ENCODE results near the gene ISX.

The ISX gene

GRCh38 chr22:35053060-35053835, 12.7 kb upstream of the ISX start:
- no peak for DNase-seq

- no peak for DNase-seq
Measured at GRCh38 chr22:35054064-35054463, 11.9 kb upstream of the ISX start.

- DNase-seq = no peak
Measured at GRCh38 chr22:35056486-35056885, 9.5 kb upstream of the ISX start.

- DNase-seq = no peak
Measured at GRCh38 chr22:35057155-35057554, 8.8 kb upstream of the ISX start.

- no peak for DNase-seq
Measured at GRCh38 chr22:35059632-35060031, 6.3 kb upstream of the ISX start.

GRCh38 chr22:35064664-35065063, 1.3 kb upstream of the ISX start:
- DNase-seq = no peak

GRCh38 chr22:35065183-35065582, 775 bp upstream of the ISX start:
- DNase-seq = no peak

GRCh38 chr22:35066768-35067167, 810 bp downstream of the ISX start:
- no peak for DNase-seq

GRCh38 chr22:35069541-35069940, 3.6 kb downstream of the ISX start:
- no peak for DNase-seq

- no peak for DNase-seq
Measured at GRCh38 chr22:35070451-35071093, 4.6 kb downstream of the ISX start.

GRCh38 chr22:35071784-35072183, 5.8 kb downstream of the ISX start:
- DNase-seq = no peak

- no peak for DNase-seq
Measured at GRCh38 chr22:35072925-35073324, 7.0 kb downstream of the ISX start.

- DNase-seq = no peak
Measured at GRCh38 chr22:35074583-35074982, 8.6 kb downstream of the ISX start.

- no peak for DNase-seq
Measured at GRCh38 chr22:35076630-35077029, 10.7 kb downstream of the ISX start.

GRCh38 chr22:35085621-35086020, 19.7 kb downstream of the ISX start:
- no peak for DNase-seq

GRCh38 chr22:35089139-35089538, 23.2 kb downstream of the ISX start:
- DNase-seq = no peak

- DNase-seq = no peak
Measured at GRCh38 chr22:35092406-35092805, 26.4 kb downstream of the ISX start.

GRCh38 chr22:35098921-35099320, 33.0 kb downstream of the ISX start:
- no peak for DNase-seq

GRCh38 chr22:35099883-35100282, 33.9 kb downstream of the ISX start:
- no peak for DNase-seq

GRCh38 chr22:35102663-35103062, 36.7 kb downstream of the ISX start:
- no peak for DNase-seq

GRCh38 chr22:35103761-35104160, 37.8 kb downstream of the ISX start:
- no peak for DNase-seq

- DNase-seq = no peak
Measured at GRCh38 chr22:35104491-35104890, 38.5 kb downstream of the ISX start.

GRCh38 chr22:35109616-35110015, 43.7 kb downstream of the ISX start:
- no peak for DNase-seq

- no peak for DNase-seq
Measured at GRCh38 chr22:35111244-35111643, 45.3 kb downstream of the ISX start.

GRCh38 chr22:35113341-35113740, 47.4 kb downstream of the ISX start:
- no peak for DNase-seq
